GM19035 (cell line): ENCODE measurements around the gene DAZL.

Experiments
- ATAC-seq: cut with Tn5 transposase; IDR thresholded peaks from one replicate; pipeline ENCODE4 v1.9.1; 2021; ENCODE audit not compliant: unreplicated experiment

The DAZL gene

GRCh38 chr3:16546186-16547010 is 58.8 kb downstream of the DAZL start:
- no peak for ATAC-seq

GRCh38 chr3:16545413-16546185 is 59.6 kb downstream of the DAZL start:
- ATAC-seq: no peak

GRCh38 chr3:16543242-16543864 is 61.9 kb downstream of the DAZL start:
- no peak for ATAC-seq

- ATAC-seq: no peak
Observed at GRCh38 chr3:16538507-16538906, 66.7 kb downstream of the DAZL start.

- ATAC-seq: no peak
Observed at GRCh38 chr3:16536996-16537395, 68.2 kb downstream of the DAZL start.
